Colonic mucosa (tissue), 4 donors: ENCODE measurements around the gene MKKS. TPM values are rescaled to one million over a fixed set of nuclear protein-coding genes. Genes with fewer than 3 reads are reported as not detected.

Source experiments
- DNase-seq: peaks from one replicate; pipeline ENCODE4 v3.0.0-alpha.2; 2020
- H3K27ac ChIP-seq: fragments of 200-600 bp; one replicate; pipeline ENCODE4 v1.8.0; 2021
- H3K27me3 ChIP-seq: fragments of 200-600 bp; one replicate; pipeline ENCODE4 v1.8.0; 2021
- H3K36me3 ChIP-seq: fragments of 200-600 bp; one replicate; pipeline ENCODE4 v1.8.0; 2021
- H3K4me1 ChIP-seq: fragments of 200-600 bp; one replicate; pipeline ENCODE4 v1.8.0; 2021; ENCODE audit warnings: mild to moderate bottlenecking
- H3K4me3 ChIP-seq: fragments of 200-600 bp; one replicate; pipeline ENCODE4 v1.8.0; 2021
- H3K9ac ChIP-seq, 2 donors: one replicate each; pipeline ENCODE4 v1.7.0; 2013; ENCODE audit warnings: control low read depth in 2 of 2, low read depth in 2 of 2, low read length in 2 of 2
- H3K9me3 ChIP-seq: fragments of 200-600 bp; one replicate; pipeline ENCODE4 v1.8.0; 2021
- intact Hi-C: fragments of 100-400 bp; cut with DNase I; formaldehyde crosslinking; loops from one replicate; pipeline ENCODE4 v1.14.1; 2022
- total RNA-seq, 2 donors: library from RNA; stranded (reverse); fragmentation: NEBNext Ultra II Directional in 1 of 2; extraction: Animal tissue kit (Norgen Biotek cat#: 25700) in 1 of 2; gene quantifications; one replicate each; pipeline ENCODE4 v1.2.1, GENCODE V29; 2021
- TF ChIP-seq, protein P1 (sequence below): fragments of 200-600 bp; IDR thresholded peaks from one replicate; pipeline ENCODE4 v1.8.0; 2022; ENCODE audit warnings: antibody characterized with exemption, mild to moderate bottlenecking
- donor health status: healthy.
- donor health status: DM: no; HTN: no; CAD: no.
- donor health status: DM: no; HTN: no; CAD: no.

MKKS gene
- total RNA-seq, 2 donors from 2014 or later, result 22.6 to 24.9 TPM

DNA sequence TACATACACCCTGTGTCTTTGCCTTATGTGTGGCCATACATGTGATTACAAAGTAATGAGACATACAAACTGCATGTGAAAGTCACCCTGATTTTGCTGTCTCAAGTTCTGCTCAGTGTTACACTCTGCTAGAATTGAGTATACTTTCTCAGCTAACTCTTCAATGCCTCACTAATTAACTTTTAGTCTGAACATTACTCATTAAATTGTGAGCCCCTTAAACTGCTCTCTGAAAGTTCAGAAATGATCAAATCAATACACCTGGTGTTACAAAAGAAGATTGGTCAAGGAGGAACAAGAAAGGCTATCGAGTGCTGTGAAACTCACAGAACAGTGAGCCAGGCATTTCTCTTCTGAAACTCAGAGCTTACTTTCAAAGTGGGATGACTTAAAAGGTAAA, 71.3 kb downstream of the MKKS start:
- no peaks in the 10 kb centered on the region for H3K36me3 ChIP-seq
- TF ChIP-seq, protein P1, sequence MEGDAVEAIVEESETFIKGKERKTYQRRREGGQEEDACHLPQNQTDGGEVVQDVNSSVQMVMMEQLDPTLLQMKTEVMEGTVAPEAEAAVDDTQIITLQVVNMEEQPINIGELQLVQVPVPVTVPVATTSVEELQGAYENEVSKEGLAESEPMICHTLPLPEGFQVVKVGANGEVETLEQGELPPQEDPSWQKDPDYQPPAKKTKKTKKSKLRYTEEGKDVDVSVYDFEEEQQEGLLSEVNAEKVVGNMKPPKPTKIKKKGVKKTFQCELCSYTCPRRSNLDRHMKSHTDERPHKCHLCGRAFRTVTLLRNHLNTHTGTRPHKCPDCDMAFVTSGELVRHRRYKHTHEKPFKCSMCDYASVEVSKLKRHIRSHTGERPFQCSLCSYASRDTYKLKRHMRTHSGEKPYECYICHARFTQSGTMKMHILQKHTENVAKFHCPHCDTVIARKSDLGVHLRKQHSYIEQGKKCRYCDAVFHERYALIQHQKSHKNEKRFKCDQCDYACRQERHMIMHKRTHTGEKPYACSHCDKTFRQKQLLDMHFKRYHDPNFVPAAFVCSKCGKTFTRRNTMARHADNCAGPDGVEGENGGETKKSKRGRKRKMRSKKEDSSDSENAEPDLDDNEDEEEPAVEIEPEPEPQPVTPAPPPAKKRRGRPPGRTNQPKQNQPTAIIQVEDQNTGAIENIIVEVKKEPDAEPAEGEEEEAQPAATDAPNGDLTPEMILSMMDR, result no peak

DNA sequence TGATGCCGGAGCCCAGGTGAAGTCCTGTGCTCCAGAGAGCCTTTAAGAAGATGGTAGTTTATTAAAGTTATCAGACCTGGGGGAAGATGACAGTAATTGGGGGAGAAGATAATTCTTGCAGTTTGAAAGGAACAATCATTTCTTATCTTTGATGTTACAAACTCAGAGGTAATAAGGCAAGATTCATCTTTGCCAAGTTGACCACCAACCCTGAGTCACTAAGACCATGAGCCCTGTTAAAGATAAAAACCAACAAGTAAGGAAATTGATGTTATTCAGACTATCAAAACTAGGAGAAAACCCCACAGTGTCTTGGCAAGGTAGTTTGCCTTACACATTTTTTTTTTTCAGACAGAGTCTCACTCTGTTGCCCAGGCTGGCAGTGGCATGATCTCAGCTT, 73.1 kb downstream of the MKKS start:
- H3K4me1 ChIP-seq, result no peaks in the 10 kb centered on the region
- H3K4me3 ChIP-seq, result no peak overlapping the region
- H3K27me3 ChIP-seq, result no peaks in the 10 kb centered on the region
- no peaks in the 10 kb centered on the region for H3K9me3 ChIP-seq
- no peak for DNase-seq
- no peak overlapping the region for H3K9ac ChIP-seq
- TF ChIP-seq, protein P1, result no peak
- no peaks in the 10 kb centered on the region for H3K36me3 ChIP-seq
- no peak overlapping the region for H3K27ac ChIP-seq
- intact Hi-C loops, result no loop called here

More for the DNA sequence above, 71.3 kb downstream of the MKKS start:
- H3K4me1 ChIP-seq, result no peaks in the 10 kb centered on the region
- DNase-seq, result no peak
- intact Hi-C loops, result no loop called here
- H3K27ac ChIP-seq, result no peak overlapping the region
- H3K9ac ChIP-seq, result no peak overlapping the region
- H3K4me3 ChIP-seq, result no peak overlapping the region
- no peaks in the 10 kb centered on the region for H3K27me3 ChIP-seq
- no peaks in the 10 kb centered on the region for H3K9me3 ChIP-seq

DNA sequence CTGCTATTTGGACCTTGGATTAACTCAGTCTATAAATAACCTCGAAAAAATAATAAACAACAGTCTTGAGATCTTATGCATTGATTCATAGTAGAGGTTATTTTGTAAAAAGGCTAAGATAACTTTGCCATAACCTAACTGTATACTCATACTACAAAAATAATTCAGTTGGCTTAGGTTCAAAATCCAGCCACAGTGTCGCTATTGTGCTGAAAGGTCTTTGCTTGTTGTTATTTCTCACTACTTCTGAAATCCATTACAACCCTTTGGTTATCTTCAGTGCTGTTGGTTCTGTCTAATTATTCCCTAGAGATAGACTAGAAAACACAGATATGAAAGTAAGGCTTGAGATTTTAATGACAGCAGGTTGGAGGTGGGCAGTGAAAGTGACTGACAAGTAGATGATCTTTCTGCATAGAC, 74.4 kb downstream of the MKKS start:
- no peak for DNase-seq
- Histone ChIP-seq H3K27me3 (no peaks in the 10 kb centered on the region), H3K9ac (no peak overlapping the region), H3K27ac (no peak overlapping the region), H3K4me1 (no peaks in the 10 kb centered on the region), H3K36me3 (no peaks in the 10 kb centered on the region), H3K9me3 (no peaks in the 10 kb centered on the region), H3K4me3 (no peak overlapping the region)
- TF ChIP-seq, protein P1, result no peak
- intact Hi-C loops, result no loop called here

DNA sequence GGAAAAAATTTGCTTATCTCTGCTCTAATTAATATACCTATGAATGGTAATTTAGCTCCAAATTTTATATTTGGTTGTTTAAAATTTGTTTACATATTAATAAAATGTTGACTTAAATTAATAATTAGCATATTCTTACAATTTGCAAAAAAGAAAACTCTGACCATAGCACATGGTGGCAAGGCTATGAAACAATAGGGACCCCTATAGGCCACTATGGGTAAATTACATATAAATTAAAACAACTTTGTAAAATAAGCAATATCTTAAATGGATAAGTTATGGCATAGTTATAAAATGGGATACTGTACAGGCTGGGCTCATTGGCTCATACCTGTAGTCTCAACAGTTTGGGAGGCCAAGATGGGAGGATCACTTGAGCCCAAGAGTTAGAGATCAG, 76.0 kb downstream of the MKKS start:
- H3K9ac ChIP-seq, result no peak overlapping the region
- H3K36me3 ChIP-seq, result no peaks in the 10 kb centered on the region
- intact Hi-C loops, result no loop called here
- DNase-seq, result no peak
- H3K4me3 ChIP-seq, result no peak overlapping the region
- no peaks in the 10 kb centered on the region for H3K9me3 ChIP-seq
- H3K27me3 ChIP-seq, result no peaks in the 10 kb centered on the region
- no peaks in the 10 kb centered on the region for H3K4me1 ChIP-seq
- H3K27ac ChIP-seq, result no peak overlapping the region
- TF ChIP-seq, protein P1, result no peak

DNA sequence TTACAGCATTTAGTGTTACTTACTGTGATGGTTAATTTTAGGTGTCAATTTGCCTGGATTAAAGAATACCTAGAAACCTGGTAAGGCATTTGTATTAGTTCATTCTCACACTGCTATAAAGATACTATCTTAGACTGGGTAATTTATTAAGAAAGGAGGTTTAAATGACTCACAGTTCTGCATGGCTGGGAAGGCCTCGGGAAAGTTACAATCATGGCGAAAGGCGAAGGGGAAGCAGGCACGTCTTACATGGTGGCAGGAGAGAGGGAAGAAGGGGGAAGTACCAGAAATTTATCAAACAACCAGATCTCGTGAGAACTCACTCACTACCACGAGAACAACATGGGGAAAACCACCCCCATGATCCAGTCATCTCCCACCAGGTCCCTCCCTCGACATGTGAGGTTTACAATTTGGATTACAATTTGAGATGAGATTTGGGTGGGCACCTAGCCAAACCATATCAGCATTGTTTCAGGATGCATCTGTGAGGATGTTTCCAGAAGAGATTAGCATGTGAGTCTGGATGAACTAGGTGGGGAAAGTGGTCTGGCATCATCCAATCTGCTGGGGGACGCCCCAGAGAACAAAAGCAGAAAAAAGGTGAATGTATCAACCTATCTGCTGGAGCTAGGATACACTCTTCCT, 76.8 kb downstream of the MKKS start:
- no peak overlapping the region for H3K27ac ChIP-seq
- no peak overlapping the region for H3K9ac ChIP-seq
- TF ChIP-seq, protein P1, result no peak
- H3K27me3 ChIP-seq, result no peaks in the 10 kb centered on the region
- no peaks in the 10 kb centered on the region for H3K9me3 ChIP-seq
- H3K4me3 ChIP-seq, result no peak overlapping the region
- intact Hi-C loops, result no loop called here
- DNase-seq, result no peak
- H3K4me1 ChIP-seq, result no peaks in the 10 kb centered on the region
- H3K36me3 ChIP-seq, result no peaks in the 10 kb centered on the region
